Coronary artery (tissue), 2 donors: ENCODE measurements around the gene GPR37L1.
"Not testable (repeated sequence)": the region's sequence is repeated elsewhere in the genome, so short reads cannot be mapped to it uniquely, and the experiment has no call there.

ENCODE experiments used
- DNase-seq: peaks from one replicate; pipeline ENCODE4 v3.0.0-alpha.2; 2017; ENCODE audit warnings: low spot score
- H3K27ac ChIP-seq, 2 donors: fragments of 200-600 bp; sonication (generic); one replicate each; pipeline ENCODE4 v1.5.1; 2016 to 2019
- H3K4me3 ChIP-seq: fragments of 200-600 bp; sonication (generic); 2 replicates; pipeline ENCODE4 v1.5.1; 2016; ENCODE audit warnings: mild to moderate bottlenecking, moderate library complexity
- CTCF ChIP-seq: fragments of 200-600 bp; sonication (generic); IDR thresholded peaks from one replicate; pipeline ENCODE4 v1.5.1; 2019; ENCODE audit warnings: antibody characterized with exemption

GPR37L1 gene

GRCh38 chr1:202165267-202165941 is 42.7 kb downstream of the GPR37L1 start:
- no peak for DNase-seq
- Histone ChIP-seq H3K4me3 (no peak overlapping the region), H3K27ac (no peak overlapping the region)
- no peak for TF ChIP-seq CTCF

GRCh38 chr1:202165942-202166843 is 43.5 kb downstream of the GPR37L1 start:
- no peak overlapping the region for H3K4me3 ChIP-seq
- H3K27ac ChIP-seq, result no peak overlapping the region
- DNase-seq, result no peak
- no peak for TF ChIP-seq CTCF

- DNase-seq, H3K4me3 ChIP-seq, H3K27ac ChIP-seq: not testable (repeated sequence)
These were observed 44.3 kb downstream of the GPR37L1 start for GRCh38 chr1:202167054-202167453.

GRCh38 chr1:202167708-202168415 is 45.1 kb downstream of the GPR37L1 start:
- no peak overlapping the region for H3K4me3 ChIP-seq
- TF ChIP-seq CTCF, result no peak
- DNase-seq, result no peak
- H3K27ac ChIP-seq, result no peak overlapping the region

- TF ChIP-seq CTCF, result no peak
- H3K27ac ChIP-seq, result no peak overlapping the region
- DNase-seq, result no peak
- no peak overlapping the region for H3K4me3 ChIP-seq
These were observed 46.1 kb downstream of the GPR37L1 start for GRCh38 chr1:202168861-202169260.

- no peak overlapping the region for H3K4me3 ChIP-seq
- TF ChIP-seq CTCF, result no peak
- no peak overlapping the region for H3K27ac ChIP-seq
- no peak for DNase-seq
These were observed 48.0 kb downstream of the GPR37L1 start for GRCh38 chr1:202170726-202171125.

- H3K4me3 ChIP-seq, result no peak overlapping the region
- H3K27ac ChIP-seq, result no peak overlapping the region
- DNase-seq, result no peak
- no peak for TF ChIP-seq CTCF
These were observed 48.7 kb downstream of the GPR37L1 start for GRCh38 chr1:202171292-202172014.
